GM12873 (cell line): Measurements from ENCODE around the gene BCAP31.

Experiments
- TF ChIP-seq, protein P1 (sequence below): IDR thresholded peaks from 2 replicates; pipeline ENCODE4 v1.5.1; 2012; ENCODE audit warnings: low read depth, mild to moderate bottlenecking, moderate library complexity, low read length, control low read depth; ENCODE audit not compliant: insufficient read depth; ENCODE audit errors: missing control alignments

The BCAP31 gene

DNA sequence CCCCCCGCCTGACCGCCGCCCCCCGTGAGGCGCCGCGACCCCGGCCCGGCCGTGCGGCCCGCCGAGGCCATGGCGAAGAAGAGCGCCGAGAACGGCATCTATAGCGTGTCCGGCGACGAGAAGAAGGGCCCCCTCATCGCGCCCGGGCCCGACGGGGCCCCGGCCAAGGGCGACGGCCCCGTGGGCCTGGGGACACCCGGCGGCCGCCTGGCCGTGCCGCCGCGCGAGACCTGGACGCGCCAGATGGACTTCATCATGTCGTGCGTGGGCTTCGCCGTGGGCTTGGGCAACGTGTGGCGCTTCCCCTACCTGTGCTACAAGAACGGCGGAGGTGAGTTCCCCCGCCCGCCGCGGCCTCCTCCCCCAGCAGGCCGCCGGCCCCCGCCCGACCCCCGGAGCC lies 35.7 kb downstream of the BCAP31 start:
- TF ChIP-seq, protein P1, sequence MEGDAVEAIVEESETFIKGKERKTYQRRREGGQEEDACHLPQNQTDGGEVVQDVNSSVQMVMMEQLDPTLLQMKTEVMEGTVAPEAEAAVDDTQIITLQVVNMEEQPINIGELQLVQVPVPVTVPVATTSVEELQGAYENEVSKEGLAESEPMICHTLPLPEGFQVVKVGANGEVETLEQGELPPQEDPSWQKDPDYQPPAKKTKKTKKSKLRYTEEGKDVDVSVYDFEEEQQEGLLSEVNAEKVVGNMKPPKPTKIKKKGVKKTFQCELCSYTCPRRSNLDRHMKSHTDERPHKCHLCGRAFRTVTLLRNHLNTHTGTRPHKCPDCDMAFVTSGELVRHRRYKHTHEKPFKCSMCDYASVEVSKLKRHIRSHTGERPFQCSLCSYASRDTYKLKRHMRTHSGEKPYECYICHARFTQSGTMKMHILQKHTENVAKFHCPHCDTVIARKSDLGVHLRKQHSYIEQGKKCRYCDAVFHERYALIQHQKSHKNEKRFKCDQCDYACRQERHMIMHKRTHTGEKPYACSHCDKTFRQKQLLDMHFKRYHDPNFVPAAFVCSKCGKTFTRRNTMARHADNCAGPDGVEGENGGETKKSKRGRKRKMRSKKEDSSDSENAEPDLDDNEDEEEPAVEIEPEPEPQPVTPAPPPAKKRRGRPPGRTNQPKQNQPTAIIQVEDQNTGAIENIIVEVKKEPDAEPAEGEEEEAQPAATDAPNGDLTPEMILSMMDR: no peak

DNA sequence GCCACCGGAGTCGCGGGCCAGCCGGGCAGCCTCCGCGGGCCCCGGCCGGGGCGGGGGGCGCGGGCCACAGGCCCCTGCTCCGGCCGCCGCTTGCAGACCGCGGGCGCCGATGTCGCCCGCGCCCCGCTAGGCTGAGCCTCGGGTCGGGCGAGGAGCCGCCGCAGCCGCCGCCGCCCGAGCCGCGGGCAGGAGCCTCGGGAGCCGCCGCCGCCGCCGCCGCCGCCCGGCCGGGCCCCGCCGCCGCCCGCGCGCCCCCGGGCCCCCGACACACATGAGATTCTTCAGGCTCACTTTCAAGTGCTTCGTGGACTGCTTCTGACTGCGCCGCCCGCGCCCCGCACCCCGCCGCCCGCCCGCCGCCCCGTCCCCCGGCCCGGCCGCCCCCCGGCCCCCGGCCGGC lies 36.1 kb downstream of the BCAP31 start:
- TF ChIP-seq, protein P1: no peak

DNA sequence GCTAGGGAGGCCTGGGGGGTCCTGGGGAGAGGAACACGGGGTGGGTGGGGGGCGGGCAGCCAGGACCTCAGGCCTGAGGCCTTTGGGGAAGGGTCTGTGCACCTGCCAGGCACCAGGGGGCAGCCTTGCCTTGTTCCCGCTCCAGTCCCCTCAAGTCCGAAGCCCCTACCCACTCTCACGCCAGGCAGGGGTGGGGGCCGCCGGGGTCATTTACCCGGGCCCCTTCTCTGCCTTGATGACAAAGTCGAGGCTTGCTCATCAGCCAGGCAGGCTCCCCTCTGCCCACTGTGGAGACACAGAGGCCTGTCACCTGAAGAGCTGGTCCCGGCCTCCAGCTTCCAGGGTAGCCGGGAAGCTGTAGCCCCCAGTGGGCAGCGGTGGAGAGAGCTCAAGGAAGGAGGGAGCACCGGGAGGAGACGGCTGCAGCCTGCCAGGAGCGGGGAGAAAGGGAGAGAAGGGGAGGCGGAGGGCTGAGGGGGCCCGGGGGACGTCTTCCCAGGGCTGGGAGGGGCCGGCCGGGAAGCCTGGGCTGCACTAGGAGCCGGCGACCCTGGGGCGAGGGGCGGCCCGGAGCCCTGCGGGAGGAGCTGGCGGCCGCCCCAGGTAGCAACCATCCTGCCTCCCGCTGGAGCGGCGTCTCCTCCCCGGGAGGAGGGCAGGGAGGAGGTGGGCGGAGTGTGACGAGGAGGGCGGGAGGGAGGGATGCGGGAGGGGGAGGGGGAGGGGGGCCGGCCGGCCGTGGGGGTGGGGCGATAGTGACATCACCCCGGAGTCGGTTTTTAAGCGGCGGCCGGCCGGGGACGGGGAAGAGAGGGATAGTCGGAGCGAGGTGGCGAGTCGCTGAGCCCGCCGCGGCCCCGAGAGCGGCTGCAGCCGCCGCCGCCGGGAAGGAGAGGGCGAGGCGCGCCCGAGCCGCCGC lies 36.8 kb downstream of the BCAP31 start, which contains the start of gene SLC6A8:
Gene SLC6A8 (plus strand): TSS at position 806 of the 919 bp plus-strand sequence. CDS start 649 bp downstream, outside the sequence.
- TF ChIP-seq, protein P1: peak; percentile 45

DNA sequence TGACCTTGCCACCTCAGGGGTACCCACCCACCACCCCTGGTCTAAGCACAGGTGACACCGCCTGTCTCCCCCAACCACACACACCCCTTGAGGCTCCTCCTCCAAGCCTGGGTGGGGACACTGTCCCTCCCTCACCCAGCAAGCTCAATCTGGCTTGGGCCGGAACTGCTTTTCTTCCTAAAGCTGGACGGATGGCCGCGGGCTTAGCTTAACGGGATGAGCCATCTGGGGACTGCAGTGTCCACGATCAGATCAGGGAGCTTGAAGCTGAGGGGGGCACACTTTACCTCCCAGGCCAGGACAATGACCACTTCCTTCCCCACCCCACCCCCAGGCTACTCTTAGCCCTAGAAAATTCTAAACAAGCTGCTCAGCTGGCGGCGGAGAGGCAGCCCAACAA lies 37.5 kb downstream of the BCAP31 start:
- TF ChIP-seq, protein P1: no peak

DNA sequence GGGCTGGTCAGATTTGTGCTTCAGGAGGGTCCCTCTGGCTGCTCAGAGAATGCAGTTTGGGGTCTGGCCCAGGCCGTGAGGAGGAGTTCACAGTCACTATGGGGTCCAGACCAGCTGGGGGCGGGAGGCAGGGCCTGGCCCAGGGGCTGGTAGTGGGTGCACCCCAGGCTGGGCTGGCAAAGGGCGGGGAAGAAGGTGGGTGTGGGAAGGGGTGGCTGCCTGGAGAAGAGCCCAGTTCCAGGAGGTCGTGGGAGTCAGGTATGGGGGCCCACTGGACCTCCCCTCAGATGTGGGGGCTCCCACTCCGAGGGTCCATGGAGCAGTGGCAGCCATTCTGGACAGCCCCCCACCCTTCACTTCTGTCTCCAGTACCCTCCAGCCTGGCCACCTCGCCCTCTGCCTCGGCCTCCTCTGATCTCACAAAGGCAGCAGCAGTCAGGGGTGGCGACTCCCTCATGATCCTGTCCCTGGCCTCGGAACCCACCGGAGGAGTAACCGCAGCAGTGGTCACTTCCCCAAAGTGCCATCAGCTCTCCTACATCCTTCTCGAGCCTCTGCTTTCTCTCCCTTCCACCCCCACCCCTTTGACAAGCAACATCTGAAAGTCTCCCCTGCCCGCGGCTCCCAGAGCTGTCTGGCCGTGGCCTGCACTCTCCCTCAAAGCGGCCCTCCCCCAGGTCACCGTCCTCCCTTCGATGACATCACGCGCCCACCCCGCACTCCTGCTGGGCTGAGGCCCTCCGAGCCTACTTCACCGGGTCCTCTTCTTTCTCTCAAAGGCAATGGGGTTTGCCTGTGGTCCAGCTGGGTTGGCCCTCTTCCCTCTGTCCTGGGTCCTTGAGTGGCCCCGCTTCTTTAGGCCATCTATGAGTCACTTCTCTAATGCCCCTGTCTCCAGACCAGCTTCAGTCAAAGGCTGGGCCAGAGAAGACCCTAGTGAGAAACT lies 38.2 kb downstream of the BCAP31 start:
- TF ChIP-seq, protein P1: no peak

DNA sequence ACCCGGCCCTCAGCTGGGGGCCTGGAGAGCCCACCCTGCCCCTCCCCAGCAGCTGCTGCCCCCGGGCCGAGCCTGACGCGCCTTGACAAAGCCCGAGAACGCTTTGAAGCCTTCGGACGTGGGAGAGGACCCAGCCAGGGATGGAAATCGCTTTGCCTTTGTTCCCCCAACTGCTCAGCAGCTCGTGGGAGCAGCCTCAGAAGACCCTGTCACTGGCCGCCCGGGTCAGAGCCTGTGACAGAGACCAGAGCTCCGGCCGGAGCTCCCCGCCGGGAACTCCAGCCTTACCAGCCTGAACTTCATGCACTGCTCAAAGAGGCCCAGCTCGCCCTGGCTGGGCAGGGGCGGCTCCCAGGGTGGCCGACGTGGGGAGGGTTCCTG lies 39.0 kb downstream of the BCAP31 start:
- TF ChIP-seq, protein P1: no peak
